ENCODE results near the gene BET1L. TPM values are rescaled to one million over a fixed set of nuclear protein-coding genes. Genes with fewer than 3 reads are reported as not detected.

The BET1L gene
- total and polyA plus RNA-seq, 8 donors: 36.1 to 53.6 (median 43.4) TPM

DNA sequence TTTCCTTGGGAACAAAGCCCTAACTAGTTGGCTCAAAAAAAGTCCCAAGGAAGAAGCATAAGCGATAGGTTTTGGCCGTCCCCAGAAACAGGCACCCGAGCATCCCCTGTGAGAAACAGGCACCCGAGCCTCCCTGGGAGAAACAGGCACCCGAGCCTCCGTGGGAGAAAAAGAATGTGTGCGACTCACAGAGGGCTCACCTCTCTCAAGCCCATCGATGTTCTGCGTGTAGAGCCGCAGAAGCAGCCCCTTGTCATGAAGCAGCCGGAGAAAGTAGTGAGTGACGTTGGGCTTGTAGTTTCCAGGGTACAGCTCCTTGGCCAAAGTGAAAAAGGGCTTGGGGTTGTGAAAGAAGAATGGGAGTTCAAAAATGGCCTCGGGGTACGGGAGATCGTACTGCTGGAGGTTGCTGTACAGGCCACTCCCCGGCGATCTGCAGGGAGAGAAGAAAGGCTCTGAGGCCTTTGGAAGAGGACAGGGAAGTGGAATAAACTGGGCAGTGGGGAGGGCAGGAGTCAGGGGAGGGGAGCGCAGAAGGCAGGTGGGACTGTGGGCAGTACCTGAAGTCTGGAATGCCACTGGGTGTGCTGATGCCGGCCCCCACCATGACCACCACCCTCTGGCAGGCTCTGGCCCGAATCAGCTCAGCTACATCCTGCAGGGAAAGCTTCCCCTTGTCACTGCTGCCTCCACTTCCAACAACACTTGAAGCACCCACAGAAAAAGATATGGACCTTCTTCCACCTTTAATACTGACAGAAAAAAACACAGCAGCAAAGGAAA, 25.8 kb upstream of the BET1L start:
- Histone ChIP-seq H3K4me3 (no peak overlapping the region), H3K9me3 (no peaks in the 10 kb centered on the region), H3K27ac (no peak overlapping the region), H3K4me1 (peaks cover 10 to 17% of the 10 kb centered on the region in 2 donors), H3K27me3 (no peaks in the 10 kb centered on the region), H3K36me3 (no peaks in the 10 kb centered on the region)
- TF ChIP-seq, protein P1, sequence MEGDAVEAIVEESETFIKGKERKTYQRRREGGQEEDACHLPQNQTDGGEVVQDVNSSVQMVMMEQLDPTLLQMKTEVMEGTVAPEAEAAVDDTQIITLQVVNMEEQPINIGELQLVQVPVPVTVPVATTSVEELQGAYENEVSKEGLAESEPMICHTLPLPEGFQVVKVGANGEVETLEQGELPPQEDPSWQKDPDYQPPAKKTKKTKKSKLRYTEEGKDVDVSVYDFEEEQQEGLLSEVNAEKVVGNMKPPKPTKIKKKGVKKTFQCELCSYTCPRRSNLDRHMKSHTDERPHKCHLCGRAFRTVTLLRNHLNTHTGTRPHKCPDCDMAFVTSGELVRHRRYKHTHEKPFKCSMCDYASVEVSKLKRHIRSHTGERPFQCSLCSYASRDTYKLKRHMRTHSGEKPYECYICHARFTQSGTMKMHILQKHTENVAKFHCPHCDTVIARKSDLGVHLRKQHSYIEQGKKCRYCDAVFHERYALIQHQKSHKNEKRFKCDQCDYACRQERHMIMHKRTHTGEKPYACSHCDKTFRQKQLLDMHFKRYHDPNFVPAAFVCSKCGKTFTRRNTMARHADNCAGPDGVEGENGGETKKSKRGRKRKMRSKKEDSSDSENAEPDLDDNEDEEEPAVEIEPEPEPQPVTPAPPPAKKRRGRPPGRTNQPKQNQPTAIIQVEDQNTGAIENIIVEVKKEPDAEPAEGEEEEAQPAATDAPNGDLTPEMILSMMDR (IDR thresholded peaks at IDR 0.05): no peak
- DNase-seq (no peak), ATAC-seq (no peak)
- intact Hi-C loops (cut with DNase I): no loop called here

DNA sequence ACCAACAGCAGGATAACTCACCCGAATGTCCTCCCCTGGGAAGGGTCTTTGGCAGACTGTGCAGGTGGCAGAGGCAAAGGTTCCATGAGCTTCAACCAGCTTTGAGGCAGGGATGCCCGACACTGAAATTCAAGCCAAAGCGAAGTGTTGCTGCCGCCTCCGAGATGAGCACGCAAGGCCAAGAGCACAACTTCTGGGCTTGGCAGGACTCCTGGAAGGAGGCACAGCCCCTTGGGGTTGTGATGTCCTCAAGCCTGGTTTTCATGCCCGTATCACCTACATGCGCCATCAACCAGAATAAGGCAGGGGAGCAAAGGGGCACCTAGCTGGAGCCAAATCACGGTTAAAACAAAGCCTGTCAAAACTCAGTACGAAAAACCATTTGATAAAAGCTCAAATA, 23.2 kb upstream of the BET1L start:
- Histone ChIP-seq H3K9me3 (no peaks in the 10 kb centered on the region), H3K4me3 (no peak overlapping the region), H3K4me1 (peaks cover 2 to 7% of the 10 kb centered on the region in 2 donors), H3K27me3 (no peaks in the 10 kb centered on the region), H3K36me3 (no peaks in the 10 kb centered on the region), H3K27ac (no peak overlapping the region)
- intact Hi-C loops (cut with DNase I): no loop called here
- ATAC-seq (no peak), DNase-seq (no peak)
- TF ChIP-seq, protein P1 (IDR thresholded peaks at IDR 0.05): no peak

DNA sequence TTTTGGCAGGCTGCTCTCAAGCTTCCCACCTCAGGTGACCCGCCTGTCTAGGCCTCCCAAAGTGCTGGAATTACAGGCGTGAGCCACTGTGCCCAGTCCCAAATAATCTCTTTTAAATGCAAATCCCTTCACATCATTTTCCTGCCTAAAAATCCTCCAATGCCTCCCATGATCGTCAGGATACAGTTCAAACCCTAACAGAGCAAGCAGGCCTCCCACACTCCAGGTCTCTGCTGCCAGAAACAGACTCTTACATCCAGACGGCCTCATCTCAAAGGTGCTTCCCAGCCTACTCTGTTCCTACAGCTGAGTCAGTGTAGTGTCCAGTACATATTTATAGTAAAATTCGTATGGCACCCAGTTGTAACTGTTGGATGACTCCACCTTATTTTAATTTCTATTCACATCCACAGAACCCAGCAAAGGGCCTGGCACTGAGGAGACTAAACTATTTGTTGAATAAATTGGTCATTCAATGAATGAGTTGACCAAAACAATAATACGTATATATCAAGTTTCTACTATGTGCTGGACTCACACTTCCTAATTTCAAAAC, 20.7 kb upstream of the BET1L start:
- Histone ChIP-seq H3K4me3 (no peak overlapping the region), H3K9me3 (no peaks in the 10 kb centered on the region), H3K36me3 (no peaks in the 10 kb centered on the region), H3K27ac (no peak overlapping the region), H3K27me3 (no peaks in the 10 kb centered on the region), H3K4me1 (no peaks in the 10 kb centered on the region)
- no peak for DNase-seq
- TF ChIP-seq, protein P1 (IDR thresholded peaks at IDR 0.05): no peak
- no peak for ATAC-seq
- intact Hi-C loops (cut with DNase I): no loop called here

DNA sequence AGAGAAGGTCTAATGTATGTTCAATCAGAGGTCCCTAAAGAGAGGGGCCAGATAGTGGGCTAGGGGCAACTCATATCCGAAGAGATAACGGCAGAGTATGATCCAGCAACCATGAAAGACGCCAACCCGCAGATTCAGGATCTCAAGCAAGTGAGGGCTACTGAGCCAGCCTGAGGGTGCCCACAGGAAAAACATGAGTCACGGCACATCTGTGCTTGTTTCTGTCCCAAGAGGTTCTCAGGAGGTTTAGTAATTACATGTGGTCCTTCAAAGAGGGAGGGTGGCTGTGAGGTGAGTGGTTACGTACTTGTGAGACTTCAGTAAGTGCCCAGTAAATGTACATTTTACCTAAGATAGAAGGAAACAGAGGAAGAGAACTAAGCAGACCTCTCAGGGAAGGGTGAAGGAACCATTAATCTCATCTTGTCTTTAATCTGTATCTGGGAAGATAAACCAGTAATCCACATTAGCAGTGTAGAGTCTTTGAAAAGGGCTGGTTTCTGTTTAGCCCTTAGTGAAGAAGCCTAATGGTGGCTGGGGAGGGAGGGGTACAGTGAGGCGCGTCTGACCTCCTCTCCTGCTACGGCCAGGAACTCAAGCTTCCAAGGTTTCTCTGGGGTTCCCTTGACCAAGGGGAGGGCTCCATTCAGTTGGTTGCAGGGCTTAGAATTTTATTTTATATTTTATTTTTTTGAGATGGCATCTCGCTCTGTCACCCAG, 18.7 kb upstream of the BET1L start:
- Histone ChIP-seq H3K36me3 (no peaks in the 10 kb centered on the region), H3K4me1 (no peaks in the 10 kb centered on the region), H3K9me3 (no peaks in the 10 kb centered on the region), H3K27ac (peak overlapping the region; percentile 57), H3K27me3 (no peaks in the 10 kb centered on the region), H3K4me3 (no peak overlapping the region)
- DNase-seq (no peak), ATAC-seq (peak; percentile 98)
- intact Hi-C loops (cut with DNase I): no loop called here
- TF ChIP-seq, protein P1 (IDR thresholded peaks at IDR 0.05): no peak

DNA sequence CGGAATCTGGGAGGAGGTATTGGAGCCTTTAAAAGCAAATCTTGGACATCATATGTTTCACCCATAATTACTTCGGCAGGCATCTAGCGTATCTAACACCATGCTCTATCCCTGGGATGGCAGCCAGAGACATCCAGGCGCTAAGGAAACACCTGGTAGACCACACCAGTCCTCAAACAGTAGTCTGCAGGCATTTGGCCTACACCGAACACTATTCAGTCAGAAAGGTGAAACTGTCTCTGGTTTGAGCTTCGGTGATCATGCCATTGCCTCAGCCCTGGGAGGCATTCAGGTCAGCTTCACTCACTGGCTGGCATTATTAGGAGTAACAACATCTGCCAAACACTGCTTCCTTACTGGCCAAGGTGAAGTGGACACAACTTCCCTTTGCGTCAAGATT, 17.2 kb upstream of the BET1L start:
- H3K27me3 ChIP-seq: no peaks in the 10 kb centered on the region
- intact Hi-C loops (cut with DNase I): no loop called here
- TF ChIP-seq, protein P1 (IDR thresholded peaks at IDR 0.05): no peak
- H3K9me3 ChIP-seq: no peaks in the 10 kb centered on the region
- no peaks in the 10 kb centered on the region for H3K36me3 ChIP-seq
- H3K4me1 ChIP-seq: no peaks in the 10 kb centered on the region
- no peak for ATAC-seq
- H3K27ac ChIP-seq: no peak overlapping the region
- DNase-seq: no peak
- H3K4me3 ChIP-seq: no peak overlapping the region
